GM19193 (cell line): ENCODE measurements around the gene RNASE2.
"Not testable (repeated sequence)": the region's sequence is repeated elsewhere in the genome, so short reads cannot be mapped to it uniquely, and the experiment has no call there.

Source experiments
- POLR2A ChIP-seq: IDR thresholded peaks from 4 replicates; pipeline ENCODE4 v1.6.1; 2011; ENCODE audit not compliant: insufficient read depth, insufficient read length; ENCODE audit errors: extremely low read depth

RNASE2 gene

GRCh38 chr14:20954736-20955537 is at the start of gene RNASE2:
TSS of gene RNASE2 (plus strand) at chr14:20955487. CDS start at chr14:20955772, 285 bp downstream.
- TF ChIP-seq POLR2A, result not testable (repeated sequence)

GRCh38 chr14:20905676-20906075 is 49.6 kb upstream of the RNASE2 start:
- no peak for TF ChIP-seq POLR2A

GRCh38 chr14:20907214-20907613 is 48.1 kb upstream of the RNASE2 start:
- TF ChIP-seq POLR2A, result no peak

- TF ChIP-seq POLR2A, result no peak
These were observed 21.0 kb upstream of the RNASE2 start for GRCh38 chr14:20934148-20934762.

GRCh38 chr14:20935303-20935984 is 19.8 kb upstream of the RNASE2 start:
- TF ChIP-seq POLR2A, result no peak

- no peak for TF ChIP-seq POLR2A
These were observed 1.2 kb downstream of the RNASE2 start for GRCh38 chr14:20956376-20956976.

GRCh38 chr14:20969336-20969735 is 14.0 kb downstream of the RNASE2 start:
- TF ChIP-seq POLR2A, result no peak

- TF ChIP-seq POLR2A, result no peak
These were observed 15.3 kb downstream of the RNASE2 start for GRCh38 chr14:20970647-20970982.

- TF ChIP-seq POLR2A, result no peak
These were observed 15.9 kb downstream of the RNASE2 start for GRCh38 chr14:20970983-20971704.

GRCh38 chr14:20971705-20972021 is 16.4 kb downstream of the RNASE2 start:
- TF ChIP-seq POLR2A, result no peak

- no peak for TF ChIP-seq POLR2A
These were observed 18.2 kb downstream of the RNASE2 start for GRCh38 chr14:20973501-20973900.

- TF ChIP-seq POLR2A, result no peak
These were observed 21.0 kb downstream of the RNASE2 start for GRCh38 chr14:20976291-20976690.

- TF ChIP-seq POLR2A, result no peak
These were observed 23.4 kb downstream of the RNASE2 start for GRCh38 chr14:20978687-20979086.

- no peak for TF ChIP-seq POLR2A
These were observed 25.6 kb downstream of the RNASE2 start for GRCh38 chr14:20980906-20981305.
